H1 (cell line): Measurements from ENCODE around the gene COL5A1. TPM values are rescaled to one million over a fixed set of nuclear protein-coding genes. Genes with fewer than 3 reads are reported as not detected.

ENCODE experiments used
- CTCF ChIA-PET: fragments of 300-600 bp; sonication (Branson Sonifier 250); formaldehyde crosslinking; loops from one replicate; lab custom pipeline; 2021; ENCODE audit not compliant: partially characterized antibody; lab: Charles Lee
- POLR2A ChIA-PET: fragments of 300-600 bp; sonication (Branson Sonifier 250); formaldehyde crosslinking; loops from one replicate; lab custom pipeline; 2021; ENCODE audit warnings: inconsistent platforms; ENCODE audit not compliant: partially characterized antibody; lab: Charles Lee
- DNase-seq, 2 experiments: peaks; one replicate each; pipeline versions ENCODE4 v3.0.0 to v3.0.0-alpha.2; 2010 to 2022; ENCODE audit warnings: low spot score in 2 of 2, low read depth in 1 of 2, mixed read lengths in 1 of 2
- FAIRE-seq: peaks from 2 replicates; lab custom pipeline; 2011; peaks lifted over from hg19 to GRCh38; lab: Jason Lieb, UNC
- H2AFZ ChIP-seq: 2 replicates; pipeline ENCODE4 v1.8.1; 2012; ENCODE audit warnings: low read length, inconsistent platforms
- H2AK5ac ChIP-seq: 2 replicates; pipeline ENCODE4 v1.6.1; 2013; ENCODE audit warnings: low read depth, low read length
- H2BK120ac ChIP-seq: replicated peaks from 2 replicates; pipeline ENCODE3; 2013; ENCODE audit warnings: low read depth, low read length, inconsistent platforms
- H2BK12ac ChIP-seq: 2 replicates; pipeline ENCODE4 v1.6.1; 2013; ENCODE audit warnings: low read depth, low read length
- H2BK15ac ChIP-seq: 2 replicates; pipeline ENCODE4 v1.6.1; 2013; ENCODE audit warnings: low read length
- H2BK20ac ChIP-seq: 2 replicates; pipeline ENCODE4 v1.6.1; 2013; ENCODE audit warnings: low read length
- H2BK5ac ChIP-seq: 2 replicates; pipeline ENCODE4 v1.6.1; 2013; ENCODE audit warnings: low read depth, low read length
- H3K14ac ChIP-seq: 2 replicates; pipeline ENCODE4 v1.6.1; 2013; ENCODE audit warnings: inconsistent platforms; ENCODE audit not compliant: insufficient read length
- H3K18ac ChIP-seq: 2 replicates; pipeline ENCODE4 v1.6.1; 2013; ENCODE audit warnings: low read length; ENCODE audit errors: extremely low read depth
- H3K23ac ChIP-seq: 2 replicates; pipeline ENCODE4 v1.6.1; 2013; ENCODE audit warnings: inconsistent platforms; ENCODE audit not compliant: insufficient read length
- H3K23me2 ChIP-seq: 2 replicates; pipeline ENCODE4 v1.6.1; 2013; ENCODE audit warnings: low read depth, low read length
- H3K27ac ChIP-seq: 2 replicates; pipeline ENCODE4 v1.6.1; 2011; ENCODE audit warnings: low read depth, low read length, inconsistent platforms
- H3K27me3 ChIP-seq, 4 experiments: replicated peaks in 1 of 4; 1 replicate in 1 of 4; 2 replicates in 3 of 4; pipeline versions ENCODE4 v1.6.1 to v1.8.1; 2011 to 2013; ENCODE audit warnings: low read length in 3 of 4, mild to moderate bottlenecking in 3 of 4, inconsistent platforms in 2 of 4, mixed read lengths in 2 of 4, moderate library complexity in 1 of 4; ENCODE audit not compliant: control insufficient read depth in 3 of 4, insufficient read depth in 3 of 4; ENCODE audit errors: extremely low read depth in 1 of 4
- H3K36me3 ChIP-seq, 4 experiments: 2 replicates each; pipeline versions ENCODE4 v1.6.1 to v1.8.1; 2011 to 2013; ENCODE audit warnings: mild to moderate bottlenecking in 4 of 4, low read length in 3 of 4, moderate library complexity in 2 of 4, control low read depth in 1 of 4, inconsistent platforms in 1 of 4; ENCODE audit not compliant: insufficient read depth in 4 of 4, control insufficient read depth in 2 of 4
- H3K4ac ChIP-seq: replicated peaks from 2 replicates; pipeline ENCODE3; 2013; ENCODE audit warnings: low read length, low read depth, mixed read lengths, inconsistent platforms; ENCODE audit not compliant: insufficient read length
- H3K4me1 ChIP-seq, 4 experiments: replicated peaks in 1 of 4; 1 replicate in 1 of 4; 2 replicates in 3 of 4; pipeline versions ENCODE4 v1.6.1 to v1.8.1; 2011 to 2013; ENCODE audit warnings: low read length in 3 of 4, inconsistent platforms in 2 of 4, mixed read lengths in 1 of 4; ENCODE audit not compliant: insufficient read depth in 4 of 4, control insufficient read depth in 3 of 4
- H3K4me2 ChIP-seq, 2 experiments: 2 replicates each; pipeline versions ENCODE4 v1.6.1 to v1.8.1; 2011 to 2013; ENCODE audit warnings: low read depth in 2 of 2, low read length in 2 of 2, control low read depth in 1 of 2, inconsistent platforms in 1 of 2, mild to moderate bottlenecking in 1 of 2; ENCODE audit not compliant: insufficient read depth in 1 of 2
- H3K4me3 ChIP-seq, 4 experiments: fragments of 200-600, 300-600 bp in 1 of 4; sonication (generic), shearing (Covaris generic), sonication (Bioruptor Twin) in 1 of 4; 2 replicates each; pipeline versions ENCODE4 v1.5.1 to v1.8.1; 2011 to 2016; ENCODE audit warnings: low read length in 4 of 4, low read depth in 3 of 4, control low read depth in 2 of 4, inconsistent platforms in 2 of 4, mild to moderate bottlenecking in 2 of 4, mixed read lengths in 1 of 4, moderate library complexity in 1 of 4; ENCODE audit not compliant: insufficient read depth in 2 of 4; ENCODE audit errors: extremely low read depth in 1 of 4
- H3K56ac ChIP-seq: replicated peaks from 2 replicates; pipeline ENCODE3; 2013; ENCODE audit warnings: low read depth, mild to moderate bottlenecking, mixed read lengths, low read length, inconsistent platforms; ENCODE audit not compliant: insufficient read length
- H3K79me1 ChIP-seq: 2 replicates; pipeline ENCODE4 v1.6.1; 2013; ENCODE audit warnings: low read depth, low read length, control low read depth
- H3K79me2 ChIP-seq, 2 experiments: 2 replicates each; pipeline versions ENCODE4 v1.6.1 to v1.8.1; 2012 to 2013; ENCODE audit warnings: low read length in 2 of 2, mild to moderate bottlenecking in 2 of 2, inconsistent platforms in 1 of 2; ENCODE audit not compliant: insufficient read depth in 2 of 2, control insufficient read depth in 1 of 2
- H3K9ac ChIP-seq, 4 experiments: replicated peaks in 1 of 4; 1 replicate in 1 of 4; 2 replicates in 3 of 4; pipeline versions ENCODE4 v1.6.1 to v1.8.1; 2011 to 2013; ENCODE audit warnings: low read depth in 3 of 4, low read length in 3 of 4, control low read depth in 2 of 4, mild to moderate bottlenecking in 2 of 4, moderate library complexity in 2 of 4, inconsistent platforms in 1 of 4; ENCODE audit errors: extremely low read depth in 1 of 4
- H3K9me3 ChIP-seq, 2 experiments: 2 replicates each; pipeline versions ENCODE4 v1.6.1 to v1.8.1; 2012 to 2013; ENCODE audit warnings: mild to moderate bottlenecking in 2 of 2, moderate library complexity in 2 of 2, control low read depth in 1 of 2, inconsistent platforms in 1 of 2, low read depth in 1 of 2, low read length in 1 of 2, mixed read lengths in 1 of 2; ENCODE audit not compliant: insufficient read depth in 2 of 2
- H4K20me1 ChIP-seq, 2 experiments: replicated peaks in 1 of 2; 2 replicates each; pipeline versions ENCODE3 to v1.8.1; 2011 to 2013; ENCODE audit warnings: inconsistent platforms in 2 of 2, low read length in 2 of 2, mild to moderate bottlenecking in 1 of 2; ENCODE audit not compliant: insufficient read depth in 2 of 2, control insufficient read depth in 1 of 2
- H4K5ac ChIP-seq: 2 replicates; pipeline ENCODE4 v1.6.1; 2013; ENCODE audit warnings: low read length, low read depth, mixed read lengths, inconsistent platforms; ENCODE audit not compliant: insufficient read length
- H4K8ac ChIP-seq: 2 replicates; pipeline ENCODE4 v1.8.0; 2013; ENCODE audit warnings: mild to moderate bottlenecking, moderate library complexity, low read length, inconsistent platforms; ENCODE audit not compliant: insufficient read depth; ENCODE audit errors: extremely low read depth
- H4K91ac ChIP-seq: replicated peaks from 2 replicates; pipeline ENCODE3; 2013; ENCODE audit warnings: low read length, mixed read lengths, inconsistent platforms; ENCODE audit not compliant: insufficient read length
- TEAD4 ChIP-seq: IDR thresholded peaks from 2 replicates; pipeline ENCODE4 v1.6.1; 2012; ENCODE audit warnings: low read depth, low read length, inconsistent platforms, mixed read lengths
- WGBS, 2 experiments: shearing (Covaris generic) in 1 of 2; methylation state at CpG; one replicate each; pipeline versions ENCODE4 v1.1.6 to v1.1.7; 2013 to 2015; ENCODE audit warnings: low lambda C conversion rate in 2 of 2, mixed read lengths in 2 of 2, inconsistent platforms in 1 of 2, low coverage in 1 of 2, missing lambda C conversion rate in 1 of 2; ENCODE audit not compliant: insufficient replicate concordance in 2 of 2, insufficient coverage in 1 of 2, insufficient read length in 1 of 2; ENCODE audit errors: extremely low coverage in 1 of 2, missing lambda C conversion rate in 1 of 2; 5-methylcytosine and 5-hydroxymethylcytosine counted together
- polyA plus RNA-seq, 7 experiments: library from polyadenylated mRNA; depleted of rRNA in 3 of 7; stranded (reverse) in 5 of 7; unstranded in 2 of 7; fragments of >200 nt in 5 of 7; fragments of 200-250 nt in 2 of 7; gene quantifications; 1 replicate in 5 of 7; 2 replicates in 1 of 7; 4 replicates in 1 of 7; pipeline versions ENCODE4 v1.2.1 to v1.2.3, GENCODE V29; 2011 to 2013; ENCODE audit warnings: missing spikeins in 2 of 7, mixed read lengths in 2 of 7
- total RNA-seq: library from RNA; stranded (reverse); fragmentation: NEBNext Ultra II Directional; extraction: Animal tissue kit (Norgen Biotek cat#: 25700); gene quantifications from 2 replicates; pipeline ENCODE4 v1.2.1, GENCODE V29; 2021

The COL5A1 gene
- total and polyA plus RNA-seq, 2 of the 8 experiments (the other 6 are each of a cell fraction or from before 2014, with no cell fraction given), result 3.8 to 12.0 TPM

DNA sequence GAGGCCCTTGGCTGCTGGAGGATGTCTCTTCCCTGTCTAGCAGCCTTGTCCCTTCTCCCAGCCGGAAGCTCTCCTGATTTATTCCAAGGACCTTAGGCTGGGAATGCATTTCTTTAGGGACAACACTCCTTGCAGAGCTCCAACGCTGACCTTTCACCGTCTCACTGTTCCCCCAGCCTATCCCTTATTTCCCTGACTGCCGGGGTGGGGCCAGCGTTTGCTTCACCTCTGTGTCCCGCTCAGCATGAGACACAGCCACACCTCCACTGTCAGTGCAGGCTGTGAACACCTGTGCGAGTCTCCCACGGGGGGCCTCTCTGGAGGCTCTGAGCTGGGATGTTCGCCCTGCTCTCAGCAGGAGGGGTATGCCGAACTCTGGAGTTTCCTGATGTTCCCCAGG lies 132.8 kb downstream of the COL5A1 start:
- H2BK12ac ChIP-seq, result no peak overlapping the region
- no peak overlapping the region for H2AFZ ChIP-seq
- no peaks in the 10 kb centered on the region for H3K36me3 ChIP-seq
- 90% methylated on average over 10 of the region's 10 CpGs; no CpG with 5 or more reads in 1 of the 2 experiments for WGBS, 2 experiments
- H3K27me3 ChIP-seq, result no peaks in the 10 kb centered on the region
- no peak for TF ChIP-seq TEAD4
- H3K79me2 ChIP-seq, result no peaks in the 10 kb centered on the region
- DNase-seq (no peak), FAIRE-seq (no peak)
- H3K4ac ChIP-seq, result no peak overlapping the region
- ChIA-PET POLR2A (no interaction called here), CTCF (interaction anchor here (0.8 to 3.2 kb wide), 3 partner anchors 35 to 208 kb away, joined by 4 to 9 read pairs (median 4); no protein-coding TSS in a partner anchor)
- no peaks in the 10 kb centered on the region; a peak in 1 of 7 replicates for H3K4me1 ChIP-seq
- no peaks in the 10 kb centered on the region for H3K23me2 ChIP-seq
- no peak overlapping the region for H3K14ac ChIP-seq
- H3K9me3 ChIP-seq, result no peaks in the 10 kb centered on the region
- H3K4me3 ChIP-seq, result no peak overlapping the region
- no peak overlapping the region for H3K27ac ChIP-seq
- no peak overlapping the region for H2BK5ac ChIP-seq
- H4K8ac ChIP-seq, result 0 out of 2 replicates have a peak overlapping the region, but pooled peaks have one; percentile 6
- no peaks in the 10 kb centered on the region for H3K79me1 ChIP-seq
- H3K56ac ChIP-seq, result no peak overlapping the region
- no peak overlapping the region for H3K23ac ChIP-seq
- no peaks in the 10 kb centered on the region for H4K20me1 ChIP-seq
- no peak overlapping the region for H2BK120ac ChIP-seq
- H3K9ac ChIP-seq, result no peak overlapping the region
- H4K5ac ChIP-seq, result no peak overlapping the region
- H3K4me2 ChIP-seq, result no peak overlapping the region
- H3K18ac ChIP-seq, result no peak overlapping the region
- no peak overlapping the region for H2AK5ac ChIP-seq
- no peak overlapping the region for H2BK20ac ChIP-seq
- no peak overlapping the region for H2BK15ac ChIP-seq
- no peak overlapping the region for H4K91ac ChIP-seq
